ENCODE measurements around the gene MID1.

The MID1 gene

DNA sequence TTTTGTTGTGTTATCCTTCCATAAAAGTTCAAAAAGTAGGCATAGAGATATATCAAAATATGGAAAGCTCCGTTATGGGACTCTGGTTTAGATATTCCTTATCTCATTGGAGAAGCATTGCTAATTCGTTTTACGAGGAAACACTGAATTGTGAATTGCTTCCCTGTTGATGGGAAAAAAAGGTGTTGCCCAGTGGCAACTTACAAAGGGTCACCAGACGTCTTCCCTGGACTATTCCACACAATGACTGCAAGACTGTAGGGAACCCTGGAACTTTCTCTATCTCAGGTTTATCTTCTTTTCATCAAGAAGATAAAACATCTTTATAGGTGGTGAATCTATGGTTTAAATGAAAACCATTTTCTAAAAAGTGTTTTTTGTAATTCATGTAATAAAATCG, 137.7 kb downstream of the MID1 start:
- H3K27ac ChIP-seq (ENCODE audit: low read depth, low read length), result peak overlapping the region; percentile 3
- H3K4me3 ChIP-seq (ENCODE audit: low read depth in 1 of 2, low read length in 2 of 2), result no peak overlapping the region
- peaks cover 9% of the 10 kb centered on the region for H3K4me1 ChIP-seq (ENCODE audit: insufficient read depth, low read length)
- no peaks in the 10 kb centered on the region for H3K27me3 ChIP-seq (ENCODE audit: control insufficient read depth in 1 of 2, insufficient read depth in 2 of 2, low read length in 2 of 2)
- no peaks in the 10 kb centered on the region for H3K9me3 ChIP-seq (ENCODE audit: low read length)
- H3K36me3 ChIP-seq (ENCODE audit: insufficient read depth, low read length), result no peaks in the 10 kb centered on the region
- no peak overlapping the region for H3K9ac ChIP-seq (ENCODE audit: low read length)

DNA sequence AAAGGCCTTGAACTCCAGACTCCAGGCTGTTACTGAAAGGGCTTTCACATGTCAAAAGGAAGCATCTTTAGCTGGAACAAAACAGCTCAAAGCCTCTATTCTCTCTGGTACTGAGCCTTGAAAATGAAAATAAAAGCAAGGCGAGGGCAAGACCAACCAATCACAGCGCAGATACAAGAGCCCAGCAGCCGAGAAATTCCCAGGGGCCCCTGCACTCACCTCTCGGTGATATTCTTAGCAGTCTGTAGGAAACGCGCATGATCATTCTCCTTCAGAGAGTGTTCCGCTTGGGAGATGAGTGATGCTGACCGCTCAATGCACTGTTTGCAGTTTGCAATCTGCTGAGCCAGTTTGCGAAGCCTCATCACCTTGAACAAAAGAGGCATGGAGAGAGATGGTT, 138.1 kb downstream of the MID1 start:
- no peaks in the 10 kb centered on the region for H3K27me3 ChIP-seq (ENCODE audit: control insufficient read depth in 1 of 2, insufficient read depth in 2 of 2, low read length in 2 of 2)
- H3K4me1 ChIP-seq (ENCODE audit: insufficient read depth, low read length), result peaks cover 9% of the 10 kb centered on the region
- no peak overlapping the region for H3K9ac ChIP-seq (ENCODE audit: low read length)

DNA sequence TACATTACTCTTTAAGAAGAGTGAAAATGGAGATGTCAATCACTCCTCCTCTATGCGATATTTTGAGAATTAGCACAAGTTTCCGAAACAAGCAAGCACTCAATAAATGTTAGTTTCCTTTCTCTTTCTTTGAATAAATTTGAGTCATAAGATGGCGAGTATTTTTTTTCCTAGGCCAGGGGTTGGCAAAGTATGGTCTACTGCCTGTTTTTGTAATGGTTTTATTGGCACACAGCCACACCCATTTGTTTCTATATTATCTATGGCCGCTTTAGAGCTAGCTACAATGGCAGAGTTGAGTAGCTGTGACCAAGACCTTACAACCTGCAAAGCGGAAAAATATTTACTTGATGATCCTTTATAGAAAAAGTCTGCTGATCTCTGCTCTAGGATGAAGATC, 139.5 kb downstream of the MID1 start:
- no peak overlapping the region for H3K4me3 ChIP-seq (ENCODE audit: low read depth in 1 of 2, low read length in 2 of 2)
- H3K9ac ChIP-seq (ENCODE audit: low read length), result no peak overlapping the region
- H3K36me3 ChIP-seq (ENCODE audit: insufficient read depth, low read length), result no peaks in the 10 kb centered on the region
- no peaks in the 10 kb centered on the region for H3K27me3 ChIP-seq (ENCODE audit: control insufficient read depth in 1 of 2, insufficient read depth in 2 of 2, low read length in 2 of 2)
- H3K4me1 ChIP-seq (ENCODE audit: insufficient read depth, low read length), result no peaks in the 10 kb centered on the region
- H3K9me3 ChIP-seq (ENCODE audit: low read length), result no peaks in the 10 kb centered on the region
- H3K27ac ChIP-seq (ENCODE audit: low read depth, low read length), result no peak overlapping the region

More for the DNA sequence above, 138.1 kb downstream of the MID1 start:
- H3K27ac ChIP-seq (ENCODE audit: low read depth, low read length), result no peak overlapping the region
- H3K4me3 ChIP-seq (ENCODE audit: low read depth in 1 of 2, low read length in 2 of 2), result no peak overlapping the region
- H3K36me3 ChIP-seq (ENCODE audit: insufficient read depth, low read length), result no peaks in the 10 kb centered on the region
- no peaks in the 10 kb centered on the region for H3K9me3 ChIP-seq (ENCODE audit: low read length)

DNA sequence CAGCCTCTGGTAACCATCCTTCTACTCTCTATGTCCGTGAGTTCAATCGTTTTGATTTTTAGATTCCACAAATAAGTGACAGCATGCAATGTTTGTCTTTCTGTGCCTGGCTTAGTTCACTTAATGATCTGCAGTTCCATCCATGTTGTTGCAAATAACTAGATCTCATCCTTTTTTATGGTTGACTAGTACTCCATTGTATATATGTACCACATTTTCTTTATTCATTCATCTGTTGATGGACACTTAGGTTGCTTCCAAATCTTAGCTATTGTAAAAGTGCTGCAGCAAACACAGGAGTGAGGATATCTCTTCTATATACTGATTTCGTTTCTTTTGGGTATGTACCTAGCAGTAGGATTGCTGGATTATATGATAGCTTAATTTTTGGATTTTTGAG, 140.9 kb downstream of the MID1 start:
- H3K27me3 ChIP-seq (ENCODE audit: control insufficient read depth in 1 of 2, insufficient read depth in 2 of 2, low read length in 2 of 2), result no peaks in the 10 kb centered on the region

DNA sequence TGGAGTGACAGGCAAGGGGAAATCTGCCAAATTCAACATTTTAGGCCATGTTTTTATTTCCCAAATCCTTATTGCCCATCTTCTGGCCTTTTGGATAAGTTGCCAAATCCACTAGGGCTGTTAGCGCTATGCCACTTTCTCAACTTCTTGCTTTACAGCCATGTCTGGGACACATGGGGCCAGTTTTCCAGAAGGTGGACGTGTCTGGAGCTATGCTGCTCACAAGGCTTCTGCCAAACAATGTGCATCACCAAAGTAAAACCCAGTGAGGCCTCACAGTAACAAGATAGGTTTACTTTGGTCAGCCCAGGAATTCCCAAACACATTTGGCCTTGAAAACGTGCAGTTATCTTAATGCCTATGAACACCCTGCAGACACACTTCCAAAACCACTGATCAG, 142.9 kb downstream of the MID1 start:
- Histone ChIP-seq H3K9me3 (ENCODE audit: low read length) (no peaks in the 10 kb centered on the region), H3K4me1 (ENCODE audit: insufficient read depth, low read length) (no peaks in the 10 kb centered on the region), H3K4me3 (ENCODE audit: low read depth in 1 of 2, low read length in 2 of 2) (no peak overlapping the region), H3K36me3 (ENCODE audit: insufficient read depth, low read length) (no peaks in the 10 kb centered on the region), H3K27ac (ENCODE audit: low read depth, low read length) (no peak overlapping the region), H3K9ac (ENCODE audit: low read length) (no peak overlapping the region), H3K27me3 (ENCODE audit: control insufficient read depth in 1 of 2, insufficient read depth in 2 of 2, low read length in 2 of 2) (no peaks in the 10 kb centered on the region)

More for the DNA sequence above, 140.9 kb downstream of the MID1 start:
- Histone ChIP-seq H3K9ac (ENCODE audit: low read length) (no peak overlapping the region), H3K36me3 (ENCODE audit: insufficient read depth, low read length) (no peaks in the 10 kb centered on the region), H3K27ac (ENCODE audit: low read depth, low read length) (no peak overlapping the region), H3K4me1 (ENCODE audit: insufficient read depth, low read length) (no peaks in the 10 kb centered on the region), H3K4me3 (ENCODE audit: low read depth in 1 of 2, low read length in 2 of 2) (no peak overlapping the region), H3K9me3 (ENCODE audit: low read length) (no peaks in the 10 kb centered on the region)

DNA sequence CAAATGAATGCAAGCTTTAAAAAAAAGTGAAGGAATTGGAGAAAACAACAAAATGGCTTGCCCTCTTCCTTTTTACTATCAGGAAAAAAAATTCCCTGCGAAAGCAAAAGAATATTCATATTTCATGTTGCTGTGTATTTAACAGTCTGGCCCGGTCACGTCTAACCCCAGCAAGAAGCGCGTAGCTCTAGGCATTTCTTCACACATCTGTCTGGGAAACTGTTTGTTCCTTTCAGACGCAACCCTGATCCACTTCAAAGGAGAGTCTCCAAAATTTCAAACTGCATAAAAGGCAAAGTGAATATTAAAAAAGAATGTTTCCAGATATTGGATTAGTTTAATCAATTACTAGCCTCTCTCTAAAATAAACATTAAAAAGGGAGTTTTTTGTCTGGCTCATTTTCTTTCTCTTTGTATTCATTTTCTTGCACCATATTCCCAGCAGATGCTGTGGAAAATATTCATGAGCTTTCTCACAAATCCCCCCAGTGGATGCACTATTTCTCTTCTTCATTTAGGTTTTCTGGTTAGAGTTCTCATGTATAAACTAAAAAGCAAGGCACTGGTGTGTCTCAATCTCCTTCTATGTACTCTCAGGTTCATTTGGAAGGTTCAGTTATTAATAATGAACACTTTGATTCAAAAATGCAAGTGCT, 145.3 kb downstream of the MID1 start:
- Histone ChIP-seq H3K4me1 (ENCODE audit: insufficient read depth, low read length) (no peaks in the 10 kb centered on the region), H3K27ac (ENCODE audit: low read depth, low read length) (no peak overlapping the region), H3K9me3 (ENCODE audit: low read length) (no peaks in the 10 kb centered on the region), H3K36me3 (ENCODE audit: insufficient read depth, low read length) (no peaks in the 10 kb centered on the region), H3K27me3 (ENCODE audit: control insufficient read depth in 1 of 2, insufficient read depth in 2 of 2, low read length in 2 of 2) (no peaks in the 10 kb centered on the region), H3K4me3 (ENCODE audit: low read depth in 1 of 2, low read length in 2 of 2) (no peak overlapping the region), H3K9ac (ENCODE audit: low read length) (no peak overlapping the region)

DNA sequence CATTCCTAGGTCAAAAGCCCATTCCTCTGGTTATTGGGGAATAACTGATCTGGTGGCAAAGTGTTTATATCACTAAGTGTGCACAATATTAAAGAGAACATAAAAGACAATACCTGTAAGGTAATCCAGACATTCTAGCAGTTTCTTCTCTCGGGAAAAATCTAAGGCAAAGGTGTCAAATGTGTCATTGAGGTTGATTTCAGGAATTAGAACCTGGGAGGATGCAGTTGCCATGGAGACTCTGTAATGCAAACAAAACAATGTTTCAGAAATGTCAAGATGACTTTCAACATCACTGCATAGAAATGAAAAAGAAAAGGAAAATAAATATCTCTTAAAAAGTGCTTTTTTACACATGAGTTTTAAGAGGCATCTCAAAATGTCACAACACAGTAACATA, 145.9 kb downstream of the MID1 start:
- no peaks in the 10 kb centered on the region for H3K36me3 ChIP-seq (ENCODE audit: insufficient read depth, low read length)
- no peak overlapping the region for H3K27ac ChIP-seq (ENCODE audit: low read depth, low read length)
- no peaks in the 10 kb centered on the region for H3K4me1 ChIP-seq (ENCODE audit: insufficient read depth, low read length)
- H3K9ac ChIP-seq (ENCODE audit: low read length), result no peak overlapping the region
- H3K4me3 ChIP-seq (ENCODE audit: low read depth in 1 of 2, low read length in 2 of 2), result no peak overlapping the region
- H3K27me3 ChIP-seq (ENCODE audit: control insufficient read depth in 1 of 2, insufficient read depth in 2 of 2, low read length in 2 of 2), result no peaks in the 10 kb centered on the region
- no peaks in the 10 kb centered on the region for H3K9me3 ChIP-seq (ENCODE audit: low read length)

DNA sequence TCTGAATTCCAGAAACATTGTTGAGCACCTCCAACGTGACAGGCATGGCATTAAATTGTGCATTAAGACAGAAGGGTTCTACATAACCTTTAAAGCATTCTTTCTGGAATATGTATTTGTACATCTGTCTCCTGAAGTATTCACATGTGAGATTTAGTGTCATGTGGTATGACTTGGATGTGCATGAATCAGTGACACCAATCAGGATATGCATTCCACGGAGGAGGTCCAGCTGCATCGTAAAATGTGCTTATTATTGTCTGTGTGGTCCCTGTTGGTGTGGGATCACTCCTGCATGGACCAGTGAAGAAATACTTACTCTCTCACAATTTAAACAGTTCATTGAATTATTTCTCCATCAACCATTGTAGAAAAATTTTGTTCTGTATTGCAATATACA, 149.0 kb downstream of the MID1 start:
- Histone ChIP-seq H3K36me3 (ENCODE audit: insufficient read depth, low read length) (no peaks in the 10 kb centered on the region), H3K27ac (ENCODE audit: low read depth, low read length) (no peak overlapping the region), H3K9me3 (ENCODE audit: low read length) (no peaks in the 10 kb centered on the region), H3K9ac (ENCODE audit: low read length) (no peak overlapping the region), H3K4me1 (ENCODE audit: insufficient read depth, low read length) (no peaks in the 10 kb centered on the region), H3K27me3 (ENCODE audit: control insufficient read depth in 1 of 2, insufficient read depth in 2 of 2, low read length in 2 of 2) (no peaks in the 10 kb centered on the region), H3K4me3 (ENCODE audit: low read depth in 1 of 2, low read length in 2 of 2) (no peak overlapping the region)

DNA sequence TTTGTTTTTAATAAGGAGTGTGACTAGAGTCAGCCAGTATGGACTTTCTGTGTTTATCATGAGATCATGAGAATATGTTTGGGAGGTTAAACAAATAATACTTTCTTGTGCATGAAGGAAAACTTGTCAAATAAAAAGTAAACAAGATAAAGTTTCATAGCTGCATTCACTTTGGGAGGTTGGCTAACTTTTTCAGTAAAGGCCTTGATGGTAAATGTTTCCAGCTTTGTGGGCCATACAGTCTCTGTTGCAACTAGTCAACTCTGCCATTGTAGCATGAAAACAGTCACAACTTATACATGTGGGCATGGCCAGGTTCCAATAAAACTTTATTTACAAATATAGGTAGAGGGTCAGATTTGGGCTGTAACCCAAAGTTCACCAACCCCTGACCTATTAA, 150.4 kb downstream of the MID1 start:
- no peaks in the 10 kb centered on the region for H3K4me1 ChIP-seq (ENCODE audit: insufficient read depth, low read length)
- H3K4me3 ChIP-seq (ENCODE audit: low read depth in 1 of 2, low read length in 2 of 2), result no peak overlapping the region
- H3K27me3 ChIP-seq (ENCODE audit: control insufficient read depth in 1 of 2, insufficient read depth in 2 of 2, low read length in 2 of 2), result no peaks in the 10 kb centered on the region
- H3K9me3 ChIP-seq (ENCODE audit: low read length), result no peaks in the 10 kb centered on the region
- no peak overlapping the region for H3K27ac ChIP-seq (ENCODE audit: low read depth, low read length)
- H3K36me3 ChIP-seq (ENCODE audit: insufficient read depth, low read length), result no peaks in the 10 kb centered on the region
- no peak overlapping the region for H3K9ac ChIP-seq (ENCODE audit: low read length)

DNA sequence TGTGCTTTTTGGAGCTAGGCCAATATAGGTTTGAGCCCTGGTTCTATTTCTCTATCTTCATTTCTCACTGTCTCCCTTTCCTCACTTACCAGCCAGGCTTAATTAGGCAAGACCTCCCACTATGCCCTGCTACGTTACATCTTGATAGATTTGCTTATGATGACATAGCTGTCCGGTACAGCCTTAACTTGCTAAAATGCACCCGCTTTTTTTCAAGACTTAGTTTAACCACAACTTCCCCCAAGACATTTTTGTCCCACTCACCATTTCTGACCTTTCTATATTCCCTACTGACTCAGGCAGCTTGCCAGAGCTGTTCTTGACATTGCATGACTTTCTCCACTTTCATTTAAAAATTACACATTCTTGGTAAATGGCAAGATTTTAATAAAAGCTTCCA, 152.6 kb downstream of the MID1 start:
- Histone ChIP-seq H3K27me3 (ENCODE audit: control insufficient read depth in 1 of 2, insufficient read depth in 2 of 2, low read length in 2 of 2) (no peaks in the 10 kb centered on the region), H3K4me3 (ENCODE audit: low read depth in 1 of 2, low read length in 2 of 2) (no peak overlapping the region), H3K4me1 (ENCODE audit: insufficient read depth, low read length) (no peaks in the 10 kb centered on the region), H3K9me3 (ENCODE audit: low read length) (no peaks in the 10 kb centered on the region), H3K27ac (ENCODE audit: low read depth, low read length) (no peak overlapping the region), H3K36me3 (ENCODE audit: insufficient read depth, low read length) (no peaks in the 10 kb centered on the region), H3K9ac (ENCODE audit: low read length) (no peak overlapping the region)

DNA sequence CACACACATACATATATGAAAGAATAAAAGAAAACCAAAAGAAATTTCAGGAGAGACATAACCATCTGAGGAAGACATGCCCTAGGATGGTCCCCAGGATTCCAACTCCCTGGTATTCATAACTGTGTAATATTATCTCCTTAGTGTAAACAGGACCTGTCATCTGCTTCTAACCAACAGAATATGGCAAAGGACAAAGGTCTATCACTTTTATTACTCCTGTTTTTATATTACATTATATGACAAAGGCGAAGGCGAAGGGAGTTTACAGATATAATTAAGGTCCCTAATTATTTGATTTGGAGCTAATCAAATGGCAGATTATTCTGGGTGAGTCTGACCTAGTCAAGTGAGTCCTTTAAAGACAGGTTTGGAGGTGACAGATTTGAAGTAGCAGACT, 155.1 kb downstream of the MID1 start:
- H3K4me3 ChIP-seq (ENCODE audit: low read depth in 1 of 2, low read length in 2 of 2), result no peak overlapping the region
- H3K9me3 ChIP-seq (ENCODE audit: low read length), result no peaks in the 10 kb centered on the region
- no peaks in the 10 kb centered on the region for H3K4me1 ChIP-seq (ENCODE audit: insufficient read depth, low read length)

DNA sequence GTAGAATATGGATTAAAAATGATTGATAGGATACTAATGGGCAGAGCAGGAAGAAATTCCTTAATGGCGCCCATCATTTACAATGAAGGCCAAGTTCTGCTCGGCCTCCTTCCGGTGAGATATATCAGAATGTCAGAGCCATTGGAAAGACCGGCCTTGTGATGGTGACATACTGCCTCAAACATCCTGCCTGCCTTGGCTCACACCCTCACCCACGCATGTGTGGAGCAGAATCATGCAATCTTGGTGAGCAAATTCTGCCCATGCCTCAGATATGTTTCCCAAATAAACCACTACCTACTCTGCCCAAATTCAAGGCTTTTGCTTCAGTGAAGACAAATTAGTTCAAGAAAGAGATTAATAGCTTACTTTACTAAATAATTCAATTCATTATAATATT, 163.3 kb downstream of the MID1 start:
- peaks cover 6% of the 10 kb centered on the region for H3K36me3 ChIP-seq (ENCODE audit: insufficient read depth, low read length)
- no peaks in the 10 kb centered on the region for H3K27me3 ChIP-seq (ENCODE audit: control insufficient read depth in 1 of 2, insufficient read depth in 2 of 2, low read length in 2 of 2)
- H3K9ac ChIP-seq (ENCODE audit: low read length), result no peak overlapping the region
- H3K27ac ChIP-seq (ENCODE audit: low read depth, low read length), result no peak overlapping the region
- H3K4me3 ChIP-seq (ENCODE audit: low read depth in 1 of 2, low read length in 2 of 2), result no peak overlapping the region
- H3K4me1 ChIP-seq (ENCODE audit: insufficient read depth, low read length), result no peaks in the 10 kb centered on the region
- H3K9me3 ChIP-seq (ENCODE audit: low read length), result no peaks in the 10 kb centered on the region

More for the DNA sequence above, 155.1 kb downstream of the MID1 start:
- H3K27ac ChIP-seq (ENCODE audit: low read depth, low read length), result no peak overlapping the region
- no peaks in the 10 kb centered on the region for H3K36me3 ChIP-seq (ENCODE audit: insufficient read depth, low read length)
- no peak overlapping the region for H3K9ac ChIP-seq (ENCODE audit: low read length)
- H3K27me3 ChIP-seq (ENCODE audit: control insufficient read depth in 1 of 2, insufficient read depth in 2 of 2, low read length in 2 of 2), result no peaks in the 10 kb centered on the region
